Stromal cell of bone marrow (primary cell): Measurements from ENCODE around the gene C19orf85.
A peak's percentile ranks its signal among the peaks of the same experiment; 100 is the strongest.
"Not testable (repeated sequence)": the region's sequence is repeated elsewhere in the genome, so short reads cannot be mapped to it uniquely, and the experiment has no call there.

Experiments
- DNase-seq: peaks from one replicate; pipeline ENCODE4 v3.0.0-alpha.2; 2012; ENCODE audit warnings: low read depth

The C19orf85 gene

GRCh38 chr19:55457683-55458457, 6.7 kb downstream of the C19orf85 start:
- no peak for DNase-seq

GRCh38 chr19:55456347-55456746, 8.2 kb downstream of the C19orf85 start:
- no peak for DNase-seq

- no peak for DNase-seq
Observed at GRCh38 chr19:55455576-55456235, 8.8 kb downstream of the C19orf85 start.

DNA sequence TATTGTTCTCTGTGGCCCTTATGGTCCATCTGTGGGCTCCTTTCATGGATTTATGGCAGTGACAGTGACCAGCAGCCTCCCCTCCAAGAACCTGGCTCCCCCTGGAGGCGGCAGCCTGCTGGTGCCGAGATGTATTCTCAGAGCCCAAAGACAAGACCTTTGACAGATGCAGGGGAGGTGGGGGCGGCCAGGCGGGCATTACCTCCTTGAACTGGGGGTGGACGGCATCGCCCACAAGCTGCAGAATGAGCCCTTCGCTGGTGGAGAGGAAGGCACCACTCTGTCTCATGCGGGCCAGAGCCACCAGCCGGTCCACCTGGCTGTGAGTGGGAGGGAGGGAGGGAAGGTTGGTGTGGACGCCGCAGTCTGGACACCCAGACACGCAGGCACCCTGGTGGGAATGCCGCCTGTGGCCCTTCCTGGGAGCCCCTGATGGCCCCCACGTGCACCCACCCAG, 9.7 kb downstream of the C19orf85 start:
- no peak for DNase-seq

DNA sequence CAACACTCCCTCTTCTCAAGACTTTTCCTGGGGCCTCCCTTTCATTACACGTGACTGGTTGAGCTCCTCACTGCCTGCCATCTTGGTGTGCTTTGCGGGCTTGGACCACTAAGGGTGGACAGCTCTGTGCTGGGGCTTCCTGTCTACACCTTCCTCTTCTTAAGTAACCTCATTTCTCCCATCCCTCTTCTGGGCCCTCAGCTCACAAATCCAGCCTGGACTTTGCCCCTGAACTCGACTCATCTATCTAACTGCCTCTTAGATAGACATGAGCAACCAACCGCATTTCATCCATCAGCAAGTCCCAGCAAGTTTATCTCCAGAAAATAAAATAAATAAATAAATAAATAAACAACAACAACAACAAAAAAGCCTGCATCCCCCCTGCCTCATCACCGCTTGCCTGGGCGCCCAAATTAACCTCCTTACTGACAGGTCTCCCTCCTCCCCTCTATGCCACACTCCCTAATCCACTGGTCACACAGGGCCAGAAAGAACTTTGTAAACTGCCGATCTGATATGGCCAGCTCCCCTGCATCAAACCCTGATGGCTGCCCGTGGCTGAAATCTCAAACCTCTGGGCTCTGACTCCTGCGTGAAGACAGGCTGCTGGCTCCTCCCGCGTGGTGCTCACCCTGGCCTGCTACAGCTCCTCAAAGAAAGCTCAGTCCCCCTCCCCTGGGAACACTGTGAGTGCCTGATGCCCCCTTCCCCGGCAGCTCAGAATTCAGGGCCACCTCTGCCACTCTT, 10.9 kb downstream of the C19orf85 start:
- no peak for DNase-seq

- no peak for DNase-seq
Observed at GRCh38 chr19:55452749-55453346, 11.7 kb downstream of the C19orf85 start.

DNA sequence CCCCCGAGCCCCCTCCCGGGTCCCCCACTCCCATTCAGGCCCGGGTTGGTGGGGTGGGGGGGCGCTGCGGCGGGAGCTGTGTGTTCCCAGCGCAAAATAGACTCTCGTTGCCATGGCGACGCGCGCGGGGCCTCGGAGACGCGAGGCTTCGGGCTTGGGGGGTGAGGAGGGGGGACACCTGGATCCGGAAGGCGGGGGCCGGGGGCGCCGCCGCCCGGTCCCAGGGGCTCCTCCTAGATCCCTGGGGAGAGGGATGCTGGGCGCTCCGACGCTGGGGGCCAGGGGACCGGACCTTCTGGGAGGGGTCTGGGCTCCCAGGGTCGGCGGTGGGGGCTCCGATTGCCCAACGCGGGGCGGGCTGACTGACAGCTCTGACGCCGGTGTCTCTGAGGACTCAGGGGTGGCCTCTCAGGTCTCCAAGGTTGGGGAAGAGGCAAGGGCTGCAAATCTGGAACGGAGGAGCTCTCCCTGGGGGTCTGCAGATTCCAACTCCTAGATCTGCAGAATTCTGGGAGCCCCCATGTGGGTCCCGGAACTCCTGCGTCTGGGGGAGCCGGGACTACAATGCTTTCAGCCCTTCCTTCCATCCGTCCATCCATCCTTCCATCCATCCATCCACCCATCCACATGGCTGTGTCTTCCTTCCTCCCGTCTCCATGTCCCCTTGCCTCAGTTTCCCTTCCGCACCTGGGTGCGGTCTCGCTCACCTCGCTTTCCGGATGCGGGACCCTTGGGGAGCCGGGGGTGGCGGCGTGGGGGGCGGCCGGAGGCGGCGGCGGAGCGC, 12.4 kb downstream of the C19orf85 start:
- DNase-seq = no peak

- DNase-seq = no peak
Observed at GRCh38 chr19:55451163-55451964, 13.2 kb downstream of the C19orf85 start.

DNA sequence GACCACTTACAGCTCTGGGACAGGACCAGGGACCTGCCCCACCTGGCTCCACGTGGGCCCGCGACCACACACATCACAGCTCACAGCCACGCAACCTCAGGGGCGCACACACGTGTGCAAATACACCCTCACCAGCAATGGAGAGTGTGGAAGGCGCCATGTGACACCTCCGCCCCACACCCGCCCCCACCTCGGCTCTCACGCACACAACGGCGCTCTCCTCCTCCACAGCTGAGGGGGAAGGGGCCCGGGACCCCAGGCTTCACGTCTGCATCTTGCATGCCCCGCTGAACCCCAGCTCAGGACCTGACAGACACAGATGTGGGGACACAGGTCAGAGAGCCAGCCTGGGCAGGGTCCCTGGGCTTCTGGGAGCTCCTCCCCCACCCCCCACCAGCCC, 15.1 kb downstream of the C19orf85 start:
- DNase-seq = no peak

DNA sequence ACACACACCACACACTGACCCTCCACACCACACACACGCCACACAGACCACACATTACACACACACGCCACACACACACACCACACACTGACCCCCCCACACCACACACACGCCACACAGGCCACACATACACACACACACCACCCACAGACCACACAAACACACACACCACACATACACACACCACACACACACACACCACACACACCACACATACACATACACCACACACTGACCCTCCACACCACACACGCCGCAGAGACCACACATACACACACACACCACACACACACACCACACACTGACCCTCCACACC, 16.4 kb downstream of the C19orf85 start:
- DNase-seq = not testable (repeated sequence)

DNA sequence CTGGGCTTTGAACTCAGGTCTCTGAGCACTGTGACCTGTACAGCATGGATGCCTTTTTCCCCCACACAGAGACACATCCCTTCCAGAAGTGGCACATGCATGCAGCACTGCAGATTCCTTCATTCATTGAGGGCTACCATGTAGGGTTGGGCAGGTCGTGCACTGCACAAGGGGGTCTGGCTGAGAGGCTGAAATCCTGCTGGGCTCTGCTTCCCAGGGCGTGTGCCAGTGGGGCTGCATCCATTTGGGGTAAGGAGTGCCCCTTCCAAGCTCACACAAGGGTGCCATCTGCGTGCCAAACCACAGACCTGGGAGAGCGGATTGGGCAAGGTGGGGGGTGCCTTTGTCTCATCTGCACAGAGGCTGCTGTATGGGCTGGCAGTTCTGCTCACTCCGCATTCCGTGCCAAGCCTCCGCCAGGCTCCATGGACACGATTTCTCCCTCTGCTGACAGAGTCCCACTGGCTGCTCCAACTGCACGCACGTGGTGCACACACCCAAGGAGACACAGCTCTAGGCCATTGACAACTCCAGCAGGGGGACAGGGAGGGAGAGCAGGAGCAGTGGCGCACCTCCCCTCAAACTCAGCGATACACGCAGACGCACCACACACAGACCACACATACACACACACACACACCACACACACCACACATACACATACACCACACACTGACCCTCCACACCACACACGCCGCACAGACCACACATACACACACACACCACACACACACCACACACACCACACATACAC, 17.0 kb downstream of the C19orf85 start:
- peak; percentile 5 for DNase-seq

GRCh38 chr19:55446060-55446459, 18.5 kb downstream of the C19orf85 start:
- no peak for DNase-seq

DNA sequence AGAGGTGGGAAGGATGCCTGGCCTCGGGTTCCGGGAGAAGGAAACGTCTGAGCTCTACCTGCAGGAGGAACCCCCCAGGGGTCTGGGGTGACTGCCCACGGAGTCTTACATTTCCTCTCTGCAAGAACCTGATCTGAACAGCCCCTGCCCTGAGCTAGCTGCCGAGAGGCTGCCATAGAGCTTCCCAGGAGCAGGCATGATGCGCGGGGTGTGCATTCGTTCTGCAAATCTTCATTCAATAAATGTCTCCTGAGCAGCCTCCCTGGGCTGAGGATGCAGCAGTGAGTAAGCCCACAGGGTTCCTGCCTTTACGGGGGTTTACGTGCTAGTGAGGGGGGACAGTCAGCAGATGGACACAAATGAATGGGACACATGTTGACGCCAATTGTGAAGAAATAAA, 19.9 kb downstream of the C19orf85 start:
- no peak for DNase-seq

DNA sequence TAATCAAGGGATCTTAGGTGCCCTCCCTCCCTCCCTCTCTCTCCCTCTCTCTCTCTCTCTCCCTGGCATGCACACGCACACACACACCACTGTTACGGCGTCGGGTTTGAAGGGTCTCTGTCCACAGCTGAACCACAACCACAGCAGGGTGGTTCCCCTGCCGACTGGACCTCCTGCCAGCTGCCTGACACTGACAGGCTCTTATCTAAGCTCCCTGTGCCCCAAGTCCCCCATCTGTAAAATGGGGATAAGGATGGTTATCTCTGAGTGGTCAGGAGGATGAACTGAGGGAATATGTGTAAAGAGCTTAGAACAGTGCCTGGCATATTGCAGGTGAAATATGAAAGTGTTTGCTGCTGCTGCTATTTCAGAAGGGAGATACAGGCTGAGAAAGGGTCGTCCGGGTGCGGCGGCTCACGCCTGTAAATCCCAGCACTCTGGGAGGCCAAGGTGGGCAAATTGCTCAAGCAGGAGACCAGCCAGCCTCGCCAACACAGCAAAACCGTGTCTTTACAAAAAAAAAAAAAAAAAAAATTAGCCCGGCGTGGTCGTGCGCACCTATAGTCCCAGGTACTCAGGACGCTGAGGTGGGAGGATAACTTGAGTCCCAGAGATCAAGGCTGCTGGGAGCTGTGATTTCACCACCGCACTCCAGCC, 20.6 kb downstream of the C19orf85 start:
- no peak for DNase-seq

GRCh38 chr19:55443045-55443823, 21.3 kb downstream of the C19orf85 start, which contains the start of gene SHISA7:
Gene SHISA7 (minus strand): TSS chr19:55443300. CDS start chr19:55442863, 437 bp downstream.
- DNase-seq = no peak

- no peak for DNase-seq
Observed at GRCh38 chr19:55442372-55442961, 22.1 kb downstream of the C19orf85 start.

DNA sequence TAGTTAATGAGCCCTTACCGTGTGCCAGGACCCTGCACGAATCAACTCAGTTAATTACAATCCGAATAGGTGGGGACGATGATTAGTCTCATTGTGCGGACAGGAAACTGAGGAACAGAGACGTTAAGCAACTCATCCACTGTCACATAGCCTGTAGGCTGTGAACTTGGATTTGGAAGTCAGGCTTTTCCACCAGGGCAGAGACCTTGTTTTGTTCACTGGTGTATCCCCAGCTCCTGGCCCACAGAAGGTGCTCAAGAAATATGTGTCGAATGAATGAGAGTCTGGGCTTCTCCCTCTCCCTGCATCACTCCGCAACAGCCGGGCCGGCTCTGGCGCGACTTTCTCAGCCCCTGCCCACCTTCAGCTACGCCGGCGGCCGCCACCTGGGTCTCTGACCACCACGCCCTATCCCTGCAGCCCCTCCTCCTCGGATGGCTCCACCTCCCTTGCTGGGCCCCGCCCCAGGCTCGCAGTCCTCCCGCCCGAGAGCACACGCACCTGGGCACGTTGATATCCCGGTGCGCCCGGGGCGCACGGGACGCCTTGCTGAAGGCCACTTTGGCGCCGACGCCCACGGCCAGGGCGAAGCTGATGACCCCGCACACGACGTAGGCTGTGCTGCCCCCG, 22.7 kb downstream of the C19orf85 start:
- DNase-seq = no peak

- no peak for DNase-seq
Observed at GRCh38 chr19:55441319-55441691, 23.2 kb downstream of the C19orf85 start.
